Mesendoderm (in vitro differentiated cells): Measurements from ENCODE around the gene TRIP10.

Source experiments
- DNase-seq: peaks from one replicate; pipeline ENCODE4 v3.0.0; 2013
- H2AK5ac ChIP-seq: 2 replicates; pipeline ENCODE4 v1.6.1; 2013; ENCODE audit warnings: low read length, inconsistent platforms
- H2BK120ac ChIP-seq: 2 replicates; pipeline ENCODE4 v1.6.1; 2013; ENCODE audit warnings: low read depth, mild to moderate bottlenecking, low read length, moderate library complexity, mixed read lengths
- H2BK15ac ChIP-seq: replicated peaks from 2 replicates; pipeline ENCODE4 v1.6.1; 2013; ENCODE audit warnings: low read depth, mild to moderate bottlenecking, moderate library complexity
- H2BK5ac ChIP-seq: 2 replicates; pipeline ENCODE4 v1.6.1; 2013; ENCODE audit warnings: low read length, inconsistent platforms
- H3K18ac ChIP-seq: 2 replicates; pipeline ENCODE4 v1.6.1; 2013; ENCODE audit warnings: mild to moderate bottlenecking, low read length, mixed read lengths
- H3K23ac ChIP-seq: one replicate; pipeline ENCODE4 v1.6.1; 2013; ENCODE audit warnings: low read length
- H3K27ac ChIP-seq: 2 replicates; pipeline ENCODE4 v1.5.1; 2013; ENCODE audit warnings: low read depth, mild to moderate bottlenecking, inconsistent platforms, low read length, moderate library complexity
- H3K27me3 ChIP-seq: 2 replicates; pipeline ENCODE4 v1.6.1; 2013; ENCODE audit warnings: low read length, control low read depth, mild to moderate bottlenecking, inconsistent platforms; ENCODE audit not compliant: insufficient read depth, poor library complexity
- H3K36me3 ChIP-seq: 2 replicates; pipeline ENCODE4 v1.6.1; 2013; ENCODE audit warnings: low read length, inconsistent platforms; ENCODE audit not compliant: control insufficient read depth, insufficient read depth
- H3K4ac ChIP-seq: one replicate; pipeline ENCODE4 v1.6.1; 2013; ENCODE audit warnings: low read depth, mild to moderate bottlenecking, low read length, moderate library complexity
- H3K4me1 ChIP-seq: 2 replicates; pipeline ENCODE4 v1.6.1; 2013; ENCODE audit warnings: low read depth, low read length, inconsistent platforms; ENCODE audit not compliant: control insufficient read depth
- H3K4me2 ChIP-seq: 2 replicates; pipeline ENCODE4 v1.6.1; 2013; ENCODE audit warnings: low read length
- H3K4me3 ChIP-seq: 2 replicates; pipeline ENCODE4 v1.5.1; 2013; ENCODE audit warnings: mild to moderate bottlenecking, low read length
- H3K56ac ChIP-seq: one replicate; pipeline ENCODE4 v1.6.1; 2013; ENCODE audit warnings: low read length
- H3K79me1 ChIP-seq: 2 replicates; pipeline ENCODE4 v1.6.1; 2013; ENCODE audit warnings: low read length, inconsistent platforms
- H3K79me2 ChIP-seq: 2 replicates; pipeline ENCODE4 v1.6.1; 2013; ENCODE audit warnings: mild to moderate bottlenecking, low read length; ENCODE audit not compliant: control insufficient read depth, insufficient read depth
- H3K9ac ChIP-seq: 2 replicates; pipeline ENCODE4 v1.6.1; 2013; ENCODE audit warnings: low read length, inconsistent platforms
- H4K5ac ChIP-seq: one replicate; pipeline ENCODE4 v1.6.1; 2013; ENCODE audit warnings: low read length
- H4K8ac ChIP-seq: one replicate; pipeline ENCODE4 v1.6.1; 2013; ENCODE audit warnings: low read depth, mild to moderate bottlenecking, control low read depth, low read length, moderate library complexity
- WGBS: extraction: QIAGEN DNeasy Blood & Tissue Kit; methylation state at CpG from one replicate; pipeline ENCODE4 v1.1.7; 2013; ENCODE audit warnings: low lambda C conversion rate, missing lambda C conversion rate; ENCODE audit not compliant: insufficient coverage; ENCODE audit errors: extremely low coverage; 5-methylcytosine and 5-hydroxymethylcytosine counted together

Gene TRIP10

GRCh38 chr19:6700586-6701316 is 38.7 kb upstream of the TRIP10 start:
- Histone ChIP-seq H2BK120ac (no peak overlapping the region), H3K9ac (no peak overlapping the region), H3K36me3 (no peaks in the 10 kb centered on the region), H3K56ac (no peak overlapping the region), H2BK15ac (no peak overlapping the region), H3K4me3 (no peak overlapping the region), H3K4me2 (no peak overlapping the region), H4K8ac (no peak overlapping the region), H3K4me1 (no peaks in the 10 kb centered on the region), H2AK5ac (no peak overlapping the region), H3K4ac (no peak overlapping the region), H3K27ac (no peak overlapping the region), H3K79me2 (no peaks in the 10 kb centered on the region), H4K5ac (no peak overlapping the region), H2BK5ac (no peak overlapping the region), H3K79me1 (no peaks in the 10 kb centered on the region), H3K18ac (no peak overlapping the region), H3K27me3 (no peaks in the 10 kb centered on the region), H3K23ac (no peak overlapping the region)
- DNase-seq = no peak
- no CpG with 5 or more reads among the region's 8 CpGs for WGBS

GRCh38 chr19:6705931-6706632 is 33.4 kb upstream of the TRIP10 start:
- Histone ChIP-seq H3K4me3 (no peak overlapping the region), H3K27ac (no peak overlapping the region), H3K4me1 (no peaks in the 10 kb centered on the region), H3K79me2 (no peaks in the 10 kb centered on the region), H3K79me1 (no peaks in the 10 kb centered on the region), H2BK15ac (no peak overlapping the region), H3K4ac (no peak overlapping the region), H2BK120ac (no peak overlapping the region), H3K23ac (no peak overlapping the region), H2BK5ac (no peak overlapping the region), H3K56ac (no peak overlapping the region), H4K8ac (no peak overlapping the region), H4K5ac (no peak overlapping the region), H3K36me3 (no peaks in the 10 kb centered on the region), H3K4me2 (no peak overlapping the region), H2AK5ac (no peak overlapping the region), H3K9ac (no peak overlapping the region), H3K18ac (no peak overlapping the region), H3K27me3 (no peaks in the 10 kb centered on the region)
- no peak for DNase-seq
- WGBS = no CpG with 5 or more reads among the region's 11 CpGs

GRCh38 chr19:6706633-6706958 is 32.9 kb upstream of the TRIP10 start:
- H2BK15ac ChIP-seq = no peak overlapping the region
- DNase-seq = no peak
- no CpG with 5 or more reads among the region's 3 CpGs for WGBS

GRCh38 chr19:6707011-6707657 is 32.3 kb upstream of the TRIP10 start:
- Histone ChIP-seq H2BK5ac (no peak overlapping the region), H4K5ac (no peak overlapping the region), H2BK15ac (no peak overlapping the region), H3K27ac (no peak overlapping the region), H3K4me1 (no peaks in the 10 kb centered on the region), H3K79me2 (no peaks in the 10 kb centered on the region), H3K4ac (no peak overlapping the region), H3K56ac (no peak overlapping the region), H3K36me3 (no peaks in the 10 kb centered on the region), H3K4me2 (no peak overlapping the region), H2BK120ac (no peak overlapping the region), H3K79me1 (no peaks in the 10 kb centered on the region), H3K18ac (no peak overlapping the region), H3K23ac (no peak overlapping the region), H3K27me3 (no peaks in the 10 kb centered on the region), H3K4me3 (no peak overlapping the region), H4K8ac (no peak overlapping the region), H2AK5ac (no peak overlapping the region), H3K9ac (no peak overlapping the region)
- DNase-seq = no peak
- WGBS = no CpG with 5 or more reads among the region's 44 CpGs

More at GRCh38 chr19:6706633-6706958, 32.9 kb upstream of the TRIP10 start:
- H3K56ac ChIP-seq = no peak overlapping the region
- H3K23ac ChIP-seq = no peak overlapping the region
- no peaks in the 10 kb centered on the region for H3K79me2 ChIP-seq
- H4K8ac ChIP-seq = no peak overlapping the region
- H3K36me3 ChIP-seq = no peaks in the 10 kb centered on the region
- no peak overlapping the region for H3K18ac ChIP-seq
- no peak overlapping the region for H3K4me2 ChIP-seq
- no peak overlapping the region for H3K4me3 ChIP-seq
- no peak overlapping the region for H2AK5ac ChIP-seq
- no peak overlapping the region for H4K5ac ChIP-seq
- no peak overlapping the region for H2BK120ac ChIP-seq
- no peak overlapping the region for H3K4ac ChIP-seq
- H2BK5ac ChIP-seq = no peak overlapping the region
- no peaks in the 10 kb centered on the region for H3K27me3 ChIP-seq
- no peaks in the 10 kb centered on the region for H3K4me1 ChIP-seq
- no peaks in the 10 kb centered on the region for H3K79me1 ChIP-seq
- no peak overlapping the region for H3K27ac ChIP-seq
- no peak overlapping the region for H3K9ac ChIP-seq

GRCh38 chr19:6707658-6708018 is 31.8 kb upstream of the TRIP10 start:
- Histone ChIP-seq H3K4ac (no peak overlapping the region), H2BK15ac (no peak overlapping the region), H3K4me3 (no peak overlapping the region), H3K79me1 (no peaks in the 10 kb centered on the region), H3K4me2 (no peak overlapping the region), H3K18ac (no peak overlapping the region), H4K8ac (no peak overlapping the region), H3K9ac (no peak overlapping the region), H3K27ac (no peak overlapping the region), H2BK5ac (no peak overlapping the region), H2BK120ac (no peak overlapping the region), H3K4me1 (no peaks in the 10 kb centered on the region), H3K56ac (no peak overlapping the region), H4K5ac (no peak overlapping the region), H2AK5ac (no peak overlapping the region), H3K79me2 (no peaks in the 10 kb centered on the region), H3K23ac (no peak overlapping the region), H3K36me3 (no peaks in the 10 kb centered on the region), H3K27me3 (no peaks in the 10 kb centered on the region)
- DNase-seq = no peak
- no CpG with 5 or more reads among the region's 16 CpGs for WGBS
